ENCODE results near the gene TTC8.
"Not testable (repeated sequence)": the region's sequence is repeated elsewhere in the genome, so short reads cannot be mapped to it uniquely, and the experiment has no call there.

Gene TTC8

DNA sequence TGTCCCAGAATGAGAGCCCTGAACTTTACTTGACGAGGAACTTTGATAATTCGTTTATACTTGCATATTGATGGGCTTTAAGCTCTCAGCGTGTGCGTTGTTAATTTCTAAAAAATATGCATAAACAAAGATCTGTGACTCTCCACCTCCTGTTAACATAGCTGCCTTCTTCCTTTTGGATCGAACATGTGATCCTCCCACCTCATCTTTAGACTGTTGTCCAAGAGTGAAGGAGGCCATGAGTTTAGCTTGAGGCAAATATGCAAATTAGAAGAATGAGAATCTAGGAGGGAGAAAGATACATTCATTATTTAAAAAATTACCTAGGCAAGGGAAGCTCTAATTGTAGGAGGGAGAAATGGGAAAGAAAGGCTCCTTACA, 617 bp downstream of the TTC8 start:
- DNase-seq (ENCODE audit: low spot score): peak; percentile 9

DNA sequence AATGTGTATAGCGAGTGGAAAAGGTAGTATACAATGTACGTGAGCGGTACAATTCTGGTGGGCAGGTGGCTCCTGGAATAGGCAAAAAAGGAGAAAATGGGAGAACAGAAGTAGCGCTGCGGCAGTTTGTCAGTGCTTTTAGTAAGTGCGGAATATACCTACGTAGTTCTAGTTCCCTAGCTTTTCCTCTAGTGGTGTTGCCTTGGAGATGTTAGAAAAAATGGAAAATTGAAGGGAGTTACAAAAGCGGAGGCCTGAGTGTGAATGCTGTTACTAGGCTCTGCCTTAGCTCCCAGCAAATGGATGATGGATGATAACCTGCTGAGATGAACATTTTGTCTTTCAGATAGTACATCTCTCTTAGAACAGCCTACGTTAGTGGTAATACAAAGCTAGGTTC, 1.1 kb downstream of the TTC8 start:
- DNase-seq (ENCODE audit: low spot score): no peak

DNA sequence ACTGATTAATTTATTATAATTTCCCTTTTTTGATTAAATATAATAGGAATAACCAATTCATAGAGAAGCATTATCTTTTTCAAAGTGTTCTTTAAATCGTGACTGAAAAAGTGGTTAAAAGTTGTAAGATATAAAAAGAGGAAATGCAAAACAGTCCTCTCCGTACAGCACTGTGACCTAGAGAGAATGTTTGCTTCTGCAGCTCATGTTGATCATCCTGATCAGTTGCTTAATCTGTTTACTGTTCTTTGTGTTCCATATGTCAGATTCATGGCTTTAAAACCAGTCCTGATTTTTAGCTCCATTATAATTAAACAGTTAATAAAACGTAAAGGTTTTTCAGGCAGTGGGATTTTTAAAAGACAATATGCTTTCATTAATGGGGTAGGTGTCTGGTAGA, 4.7 kb downstream of the TTC8 start:
- no peak for DNase-seq (ENCODE audit: low spot score)

DNA sequence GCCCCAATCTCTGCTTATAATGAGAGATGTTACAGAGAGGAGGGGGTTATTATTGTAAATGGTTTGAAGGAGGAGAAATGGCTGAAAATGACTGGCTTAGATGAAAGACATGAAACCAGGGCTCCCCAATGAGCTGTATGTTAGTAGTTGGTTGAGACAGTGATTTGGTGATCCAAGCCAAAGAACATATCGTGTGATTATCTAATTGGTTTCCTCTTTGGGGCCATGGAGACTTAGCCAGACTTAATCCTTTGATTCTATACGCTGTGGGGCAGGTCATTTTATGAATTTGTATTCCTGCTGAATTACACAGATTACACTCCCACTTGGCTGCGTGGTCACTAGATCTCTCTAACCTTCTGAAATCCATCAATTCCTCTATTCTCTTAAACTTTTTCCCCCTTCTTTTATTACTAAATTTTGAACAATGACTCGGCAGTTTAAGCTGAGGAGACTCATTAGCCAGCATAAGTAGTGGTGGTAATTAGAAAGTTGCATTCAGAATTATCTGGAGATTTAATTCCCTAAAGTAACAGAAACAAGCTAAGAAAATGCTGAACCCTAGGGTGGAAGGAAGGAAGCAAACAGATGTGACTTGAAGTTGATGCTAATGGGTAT, 5.3 kb downstream of the TTC8 start:
- DNase-seq (ENCODE audit: low spot score): no peak

DNA sequence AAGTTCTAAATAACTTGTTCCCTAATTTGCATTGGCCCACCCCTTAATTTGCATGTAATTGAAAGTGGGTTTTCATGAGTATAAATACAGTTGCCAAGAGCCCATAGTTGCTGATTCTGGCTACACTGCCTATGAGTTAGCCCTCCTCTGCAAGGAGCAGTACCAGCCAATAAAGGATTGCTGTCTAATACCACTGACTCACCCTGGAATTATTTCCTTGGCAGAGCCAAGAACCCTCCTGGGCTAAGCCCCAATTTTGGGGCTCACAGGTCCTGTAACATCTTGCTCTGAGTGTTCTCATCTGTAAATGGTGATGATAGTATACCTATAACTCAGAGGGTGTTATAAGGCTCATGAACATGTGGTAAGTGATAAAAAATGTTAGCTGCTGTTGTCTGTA, 6.8 kb downstream of the TTC8 start:
- DNase-seq (ENCODE audit: low spot score): peak; percentile 17

DNA sequence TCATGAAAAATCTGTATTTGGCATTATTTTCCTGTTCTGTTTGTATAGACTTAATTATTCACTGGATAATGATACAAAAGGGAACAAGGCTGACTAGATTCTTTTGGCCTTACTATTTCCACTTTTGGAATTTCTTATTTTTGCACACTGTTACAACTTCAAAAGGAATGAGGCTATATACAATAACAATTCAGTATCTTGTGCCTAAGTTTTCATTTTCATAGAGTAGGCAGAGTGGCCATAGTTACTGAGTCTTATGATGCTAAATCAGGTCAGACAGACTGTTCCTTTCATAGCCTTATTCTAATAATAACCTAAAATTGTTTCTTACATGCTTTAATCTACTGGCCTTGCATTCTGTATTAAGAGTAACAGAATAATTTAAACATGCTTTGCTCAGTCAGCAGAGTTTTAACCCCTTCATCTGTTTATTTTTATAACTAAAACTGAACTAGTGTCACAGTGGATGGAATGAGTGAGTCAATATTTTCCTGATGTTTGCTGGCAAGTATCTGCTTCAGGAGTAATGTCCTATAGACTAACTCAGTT, 10.5 kb downstream of the TTC8 start:
- peak; percentile 18 for DNase-seq (ENCODE audit: low spot score)

DNA sequence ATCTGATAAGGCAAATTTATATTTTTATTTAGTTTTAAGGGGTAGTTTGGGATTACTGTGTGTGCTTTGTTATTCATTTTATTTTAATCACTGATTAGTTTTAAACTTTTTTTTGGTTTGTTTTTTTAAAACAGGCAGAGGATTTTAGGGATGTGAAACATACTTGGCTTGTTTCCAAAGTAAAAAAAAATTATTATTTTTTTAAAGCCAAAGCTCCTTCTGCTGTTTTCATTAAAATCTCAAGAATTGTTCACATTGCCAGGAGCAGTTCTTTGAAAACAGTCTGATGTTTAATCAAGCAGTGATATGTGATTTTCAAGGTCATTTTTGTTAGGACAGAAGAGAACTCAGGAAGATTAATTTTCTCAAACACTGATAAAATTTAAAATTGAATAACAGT, 11.2 kb downstream of the TTC8 start:
- no peak for DNase-seq (ENCODE audit: low spot score)

DNA sequence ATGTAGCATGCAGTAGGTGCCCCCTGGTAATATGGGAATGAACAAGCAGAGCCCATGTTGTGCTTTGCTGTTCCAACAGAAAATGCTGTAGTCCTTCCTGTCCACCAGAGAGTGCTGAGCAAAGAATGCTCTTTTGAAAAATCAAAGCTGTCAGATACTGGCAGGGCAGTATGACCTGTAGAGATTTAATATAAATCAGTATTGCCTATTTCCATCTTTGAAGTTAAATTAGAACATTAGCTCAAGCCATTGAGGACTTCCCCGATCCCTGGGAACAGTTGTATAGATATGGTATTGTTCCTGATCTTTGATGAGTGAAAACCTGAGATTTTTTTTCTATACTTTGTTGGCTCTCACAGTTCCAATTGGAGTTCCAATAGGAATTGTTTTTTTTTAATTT, 13.0 kb downstream of the TTC8 start:
- DNase-seq (ENCODE audit: low spot score): no peak

DNA sequence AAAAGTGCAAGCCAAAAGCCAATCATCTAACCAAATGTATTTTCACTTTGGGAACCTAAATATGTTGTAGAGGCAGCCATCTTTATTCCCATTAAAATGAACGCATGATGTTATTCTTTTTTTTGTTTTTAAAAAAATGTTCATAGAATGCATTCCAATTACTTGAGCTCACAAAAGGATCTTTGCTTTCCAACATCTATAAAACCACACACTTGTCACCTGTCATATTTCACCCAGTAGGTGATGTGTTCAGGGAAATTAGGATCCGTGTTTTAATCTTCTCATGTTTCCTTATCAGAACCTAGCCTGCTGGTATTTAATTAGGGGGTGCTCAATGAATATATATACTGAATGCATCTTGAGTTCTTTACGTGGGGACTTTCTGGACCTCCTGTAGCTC, 13.6 kb downstream of the TTC8 start:
- DNase-seq (ENCODE audit: low spot score): no peak

DNA sequence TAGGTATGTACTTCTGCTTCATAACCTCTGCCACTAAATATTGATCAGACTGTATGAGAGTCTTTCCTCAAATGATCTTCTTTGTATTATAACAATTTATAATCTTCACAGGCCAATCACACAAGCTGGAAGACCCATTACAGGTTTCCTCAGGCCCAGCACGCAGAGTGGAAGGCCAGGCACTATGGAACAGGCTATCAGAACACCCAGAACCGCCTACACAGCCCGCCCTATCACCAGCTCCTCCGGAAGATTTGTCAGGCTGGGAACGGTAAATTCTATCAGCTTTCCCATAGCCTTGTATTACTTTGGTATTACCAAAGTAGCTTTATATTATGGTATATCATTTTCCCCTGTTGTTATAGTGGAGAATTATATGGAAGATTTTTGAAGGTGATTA, 16.5 kb downstream of the TTC8 start:
- DNase-seq (ENCODE audit: low spot score): no peak

DNA sequence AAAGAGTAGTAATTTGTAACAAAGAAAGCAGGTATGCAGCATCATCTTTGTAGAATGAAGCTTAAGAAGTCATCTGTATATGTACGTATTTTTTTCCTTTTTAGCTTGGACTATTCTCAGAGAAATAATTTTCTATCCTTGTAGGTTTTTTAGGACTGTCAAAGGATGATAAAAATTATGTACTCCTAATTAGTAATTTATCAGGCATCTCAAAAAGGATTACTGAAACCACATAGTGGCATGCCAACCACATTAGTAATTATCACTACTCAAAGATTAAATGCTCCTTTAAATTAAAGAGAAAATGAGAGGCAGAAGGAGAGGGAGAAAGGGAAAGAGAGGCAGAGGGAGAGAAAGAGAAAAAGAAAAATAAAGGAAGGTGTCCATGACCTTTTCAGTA, 17.3 kb downstream of the TTC8 start:
- DNase-seq (ENCODE audit: low spot score): no peak

DNA sequence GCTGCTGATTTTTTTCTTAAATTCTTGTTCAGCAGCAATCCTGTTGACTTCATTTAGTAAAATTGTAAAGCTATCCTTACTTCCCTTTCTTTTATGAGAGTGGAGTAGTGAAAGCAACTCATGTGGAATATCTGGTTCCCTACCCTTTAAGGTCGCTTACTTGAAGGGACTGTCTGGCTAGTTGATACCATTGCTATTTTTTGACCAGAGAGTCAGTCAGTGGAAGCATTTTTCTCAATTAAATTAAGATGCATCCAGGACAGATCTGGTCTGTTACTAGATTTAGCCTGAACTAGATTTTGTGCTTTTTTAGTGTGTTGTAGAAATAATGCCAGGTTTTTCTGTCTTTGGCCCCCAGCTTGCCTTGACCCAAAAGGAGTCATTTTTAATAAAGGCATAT, 18.0 kb downstream of the TTC8 start:
- DNase-seq (ENCODE audit: low spot score): no peak

DNA sequence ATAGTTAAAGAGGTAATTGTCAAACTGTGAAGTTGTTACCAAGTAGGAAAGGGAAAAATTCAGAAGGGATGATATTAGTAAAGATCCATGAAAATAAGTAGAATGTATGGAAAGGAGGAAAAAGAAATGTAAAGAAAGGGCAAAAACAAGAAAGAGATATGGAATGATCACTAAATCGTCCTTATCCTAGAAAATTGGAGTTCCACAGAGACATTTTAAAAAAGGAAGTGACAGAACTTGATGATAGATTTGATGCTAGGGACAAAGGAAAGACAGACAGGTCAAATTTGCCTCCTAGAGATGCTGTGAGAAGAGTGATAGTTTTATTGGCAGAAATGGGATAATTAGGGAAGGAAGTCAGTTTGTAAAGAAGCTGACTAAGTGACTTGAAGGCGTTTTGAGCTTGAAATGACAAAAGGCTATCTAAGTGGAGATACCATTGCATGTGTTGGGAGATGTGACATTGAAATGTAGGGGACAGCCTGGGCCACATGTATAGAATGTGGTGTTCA, 20.6 kb downstream of the TTC8 start:
- no peak for DNase-seq (ENCODE audit: low spot score)

DNA sequence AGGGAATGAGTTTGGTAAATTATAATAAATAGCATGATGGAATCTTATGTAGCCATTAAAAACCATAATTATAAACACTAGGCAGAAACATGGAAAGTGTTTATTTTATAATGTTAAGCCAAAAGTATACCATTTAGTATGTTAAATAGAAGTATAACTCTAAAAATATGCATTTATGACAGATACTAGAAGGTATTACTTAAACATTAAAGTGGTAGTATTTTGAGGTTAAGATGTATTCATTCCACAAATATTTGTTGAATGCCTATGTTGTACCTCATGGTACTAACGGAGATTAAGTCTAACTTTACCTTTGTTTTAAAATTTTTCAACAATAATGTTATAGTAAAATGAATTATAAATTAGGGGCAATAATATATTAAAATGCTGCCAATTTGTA, 24.1 kb downstream of the TTC8 start:
- no peak for DNase-seq (ENCODE audit: low spot score)

DNA sequence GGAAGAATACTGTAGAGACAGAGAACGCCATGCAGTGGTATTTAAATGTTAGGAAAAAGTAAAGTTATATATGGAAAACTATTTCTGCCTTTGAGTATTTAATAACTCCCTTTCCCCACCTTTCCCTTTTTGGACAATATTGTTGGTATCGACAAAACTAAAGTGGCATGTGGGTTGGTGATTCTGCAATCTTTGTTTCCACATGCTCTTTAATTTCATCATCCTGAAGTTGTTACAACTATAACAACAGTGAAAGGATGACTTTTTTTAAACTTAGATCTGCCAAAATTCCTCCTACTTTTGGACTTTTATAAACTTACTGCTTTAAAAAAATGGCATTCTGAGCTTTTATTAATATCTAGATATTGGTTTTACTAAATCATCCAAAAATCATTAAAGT, 25.3 kb downstream of the TTC8 start:
- no peak for DNase-seq (ENCODE audit: low spot score)

DNA sequence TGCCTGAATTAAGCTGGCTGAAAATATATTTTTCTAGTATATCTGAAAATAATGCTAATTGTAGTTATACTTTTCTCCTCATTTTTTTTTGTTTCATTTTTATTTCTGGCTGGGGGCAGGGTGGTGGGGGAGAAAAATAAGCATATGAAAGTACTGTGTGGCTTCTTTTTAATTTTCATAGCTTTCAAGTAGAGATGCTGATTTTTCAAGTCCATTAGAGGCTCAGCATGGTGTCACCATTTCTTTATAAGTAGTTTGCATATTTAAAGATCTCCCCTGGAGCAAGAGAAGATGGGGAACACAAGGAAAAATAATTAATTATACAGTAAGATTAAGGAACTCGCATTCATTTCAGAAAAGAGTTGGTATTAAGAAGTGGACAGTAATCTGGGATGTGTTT, 27.1 kb downstream of the TTC8 start:
- DNase-seq (ENCODE audit: low spot score): no peak

DNA sequence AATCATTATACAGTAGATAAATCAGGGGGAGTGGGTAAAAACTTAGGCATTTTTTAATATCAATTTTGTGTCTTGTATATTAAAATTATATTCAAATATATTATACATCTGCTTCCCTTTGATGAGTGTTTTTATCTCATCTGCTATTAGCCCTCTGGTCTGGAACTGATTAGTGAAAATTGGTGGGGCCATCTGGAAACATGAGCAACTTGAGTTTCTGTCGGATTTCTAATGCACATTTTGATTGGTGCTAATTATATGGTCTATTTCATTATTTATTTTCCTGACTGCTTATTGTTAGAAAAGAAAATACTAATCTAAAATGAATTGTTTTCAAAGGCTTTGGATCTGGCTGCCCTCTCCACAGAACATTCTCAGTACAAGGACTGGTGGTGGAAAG, 28.2 kb downstream of the TTC8 start:
- no peak for DNase-seq (ENCODE audit: low spot score)

DNA sequence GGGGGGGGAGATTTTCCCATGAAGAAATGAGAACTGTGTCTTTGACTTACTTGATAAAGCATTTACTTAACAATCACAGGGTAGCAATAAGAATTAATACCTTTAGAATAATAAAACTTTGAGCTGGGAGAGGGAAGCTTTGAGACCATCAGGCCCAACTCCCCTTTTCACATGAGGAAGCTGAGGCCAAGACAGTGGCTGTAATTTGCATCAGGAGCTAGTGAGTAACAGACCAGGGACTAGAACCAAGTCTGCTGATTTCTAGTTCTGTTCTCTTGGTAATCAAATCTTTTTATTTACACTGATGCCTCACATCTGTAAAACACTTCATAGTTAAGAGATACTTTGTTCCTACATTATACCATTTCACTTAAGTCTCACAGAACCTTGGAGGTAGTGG, 28.7 kb downstream of the TTC8 start:
- DNase-seq (ENCODE audit: low spot score): no peak

DNA sequence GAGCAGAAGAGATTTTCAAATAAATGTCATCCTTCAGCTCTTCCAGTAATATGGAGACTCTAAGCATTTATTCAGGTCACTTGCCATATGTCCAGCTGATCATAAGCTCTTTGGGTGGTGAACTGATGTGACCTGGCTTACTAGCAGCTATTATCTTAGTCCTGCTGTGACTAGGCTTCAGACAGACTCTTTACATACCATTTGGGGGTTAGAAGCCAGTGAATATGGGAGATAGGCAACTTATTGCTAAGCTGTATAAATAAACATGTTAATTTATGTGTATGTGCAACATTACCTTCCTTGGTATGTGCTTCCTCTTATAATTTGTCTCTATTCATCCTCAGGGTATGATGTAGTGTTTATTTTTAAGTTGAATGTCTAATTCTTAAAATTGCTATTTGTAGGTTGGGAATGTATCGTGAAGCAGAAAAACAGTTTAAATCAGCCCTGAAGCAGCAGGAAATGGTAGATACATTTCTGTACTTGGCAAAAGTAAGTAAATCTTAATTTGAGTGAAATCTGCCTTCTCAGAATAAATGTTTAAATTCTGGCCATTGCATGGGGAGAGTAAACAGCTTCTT, 32.4 kb downstream of the TTC8 start:
- no peak for DNase-seq (ENCODE audit: low spot score)

DNA sequence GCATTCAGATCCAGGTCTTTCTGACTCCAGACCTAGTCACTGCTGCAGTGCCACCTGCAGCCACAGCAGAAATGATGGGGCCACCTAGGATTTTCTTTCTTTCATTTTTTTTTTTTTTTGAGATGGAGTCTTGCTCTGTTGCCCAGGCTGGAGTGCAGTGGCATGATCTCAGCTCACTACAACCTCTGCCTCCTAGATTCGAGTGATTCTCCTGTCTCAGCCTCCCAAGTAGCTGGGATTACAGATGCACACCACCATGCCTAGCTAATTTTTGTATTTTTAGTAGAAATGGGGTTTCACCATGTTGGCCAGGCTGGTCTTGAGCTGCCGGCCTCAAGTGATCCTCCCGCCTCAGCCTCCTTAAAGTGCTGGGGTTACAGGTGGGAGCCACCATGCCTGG, 33.4 kb downstream of the TTC8 start:
- not testable (repeated sequence) for DNase-seq (ENCODE audit: low spot score)

DNA sequence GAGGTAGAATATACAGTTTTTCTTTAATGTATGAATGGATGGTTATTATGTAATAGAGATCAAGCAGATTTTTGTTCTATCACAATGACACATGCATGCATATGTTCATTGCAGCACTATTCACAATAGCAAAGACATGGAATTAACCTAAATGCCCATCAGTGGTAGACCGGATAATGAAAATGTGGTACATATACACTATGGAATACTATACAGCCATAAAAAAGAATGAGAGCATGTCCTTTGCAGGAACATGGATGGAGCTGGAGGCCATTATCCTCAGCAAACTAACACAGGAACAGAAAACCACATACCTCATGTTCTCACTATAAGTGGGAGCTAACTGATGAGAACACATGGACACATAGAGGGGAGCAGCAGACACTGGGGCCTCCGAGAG, 34.7 kb downstream of the TTC8 start:
- DNase-seq (ENCODE audit: low spot score): not testable (repeated sequence)

DNA sequence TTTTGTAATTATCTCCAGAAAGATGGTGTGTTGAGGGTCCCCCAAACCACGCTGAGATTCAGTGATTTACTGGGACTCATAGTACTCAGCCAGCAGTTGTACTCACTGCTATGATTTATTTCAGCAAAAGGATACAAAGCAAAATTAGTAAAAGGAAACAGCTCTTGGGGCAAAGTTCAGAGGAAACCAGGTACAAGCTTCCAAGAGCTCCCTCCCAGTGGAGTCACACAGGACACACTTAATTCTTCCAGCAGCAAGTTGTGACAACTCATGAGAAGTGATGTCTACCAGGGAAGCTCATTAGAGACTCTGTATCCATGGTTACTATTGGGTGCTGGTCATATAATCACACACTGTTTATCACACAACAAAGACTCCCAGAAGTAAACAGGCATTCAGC, 38.7 kb downstream of the TTC8 start:
- no peak for DNase-seq (ENCODE audit: low spot score)

DNA sequence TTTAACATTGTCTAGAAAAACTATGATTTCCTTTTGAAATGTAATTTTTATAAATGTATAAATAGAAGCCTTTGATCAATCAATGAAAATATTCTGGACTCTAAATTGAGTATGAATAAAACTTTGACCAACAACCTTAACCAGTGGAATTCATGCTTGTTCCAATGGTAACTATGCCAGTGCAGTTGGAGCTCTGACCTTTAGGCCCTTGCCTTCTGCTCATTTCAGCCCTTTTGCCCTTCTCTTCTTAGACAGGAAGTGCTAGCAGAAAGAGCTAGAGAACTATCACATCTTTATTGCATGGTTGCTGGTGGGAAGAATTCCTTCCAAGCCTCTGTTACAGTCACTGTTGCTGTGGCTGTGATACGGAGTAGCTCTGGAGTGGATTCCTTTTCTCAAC, 39.7 kb downstream of the TTC8 start:
- no peak for DNase-seq (ENCODE audit: low spot score)

DNA sequence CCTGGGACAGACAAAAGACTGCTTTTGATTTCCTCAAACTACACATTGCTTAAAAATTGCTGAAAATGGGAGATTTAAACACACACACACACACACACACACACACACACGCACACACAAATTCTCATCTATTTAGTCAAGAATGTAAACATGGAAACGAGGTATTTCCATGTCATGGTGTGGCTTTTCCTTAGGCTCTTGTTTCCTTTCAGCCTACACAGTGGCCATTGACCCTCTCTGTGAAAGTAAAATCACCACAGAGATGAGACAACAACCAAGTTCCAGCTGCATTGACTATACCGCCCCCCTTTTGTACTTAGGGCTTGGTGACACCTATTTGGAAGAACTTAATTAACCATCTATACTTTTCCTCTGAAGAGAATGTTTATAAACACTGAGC, 41.9 kb downstream of the TTC8 start:
- DNase-seq (ENCODE audit: low spot score): no peak

All from hepatic stellate cell (primary cell).